Measurements from ENCODE around the gene STOML1. TPM values are rescaled to one million over a fixed set of nuclear protein-coding genes. Genes with fewer than 3 reads are reported as not detected.

Gene STOML1
- total RNA-seq, 4 donors from 2014 or later = 8.1 to 21.7 (median 13.7) TPM

GRCh38 chr15:73951601-73952000, 40.5 kb downstream of the STOML1 start:
- no peaks in the 10 kb centered on the region for H3K9me3 ChIP-seq
- peaks cover 0 to 34% of the 10 kb centered on the region in 2 donors for H3K36me3 ChIP-seq
- peak overlapping the region; percentile 84 to 98 (median 94) for H3K27ac ChIP-seq
- TF ChIP-seq, protein P1, sequence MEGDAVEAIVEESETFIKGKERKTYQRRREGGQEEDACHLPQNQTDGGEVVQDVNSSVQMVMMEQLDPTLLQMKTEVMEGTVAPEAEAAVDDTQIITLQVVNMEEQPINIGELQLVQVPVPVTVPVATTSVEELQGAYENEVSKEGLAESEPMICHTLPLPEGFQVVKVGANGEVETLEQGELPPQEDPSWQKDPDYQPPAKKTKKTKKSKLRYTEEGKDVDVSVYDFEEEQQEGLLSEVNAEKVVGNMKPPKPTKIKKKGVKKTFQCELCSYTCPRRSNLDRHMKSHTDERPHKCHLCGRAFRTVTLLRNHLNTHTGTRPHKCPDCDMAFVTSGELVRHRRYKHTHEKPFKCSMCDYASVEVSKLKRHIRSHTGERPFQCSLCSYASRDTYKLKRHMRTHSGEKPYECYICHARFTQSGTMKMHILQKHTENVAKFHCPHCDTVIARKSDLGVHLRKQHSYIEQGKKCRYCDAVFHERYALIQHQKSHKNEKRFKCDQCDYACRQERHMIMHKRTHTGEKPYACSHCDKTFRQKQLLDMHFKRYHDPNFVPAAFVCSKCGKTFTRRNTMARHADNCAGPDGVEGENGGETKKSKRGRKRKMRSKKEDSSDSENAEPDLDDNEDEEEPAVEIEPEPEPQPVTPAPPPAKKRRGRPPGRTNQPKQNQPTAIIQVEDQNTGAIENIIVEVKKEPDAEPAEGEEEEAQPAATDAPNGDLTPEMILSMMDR (IDR thresholded peaks at IDR 0.05) = no peak
- TF ChIP-seq EP300 (IDR thresholded peaks at IDR 0.05) = no peak
- H3K27me3 ChIP-seq = no peaks in the 10 kb centered on the region
- no peak overlapping the region for H3K4me3 ChIP-seq
- 40 to 46% methylated on average over 4 to 7 of the region's 13 CpGs for WGBS, 2 donors (ENCODE audit: low coverage in 1 of 2)
- no peak for ATAC-seq
- peaks cover 5 to 44% (median 29%) of the 10 kb centered on the region in 3 donors for H3K4me1 ChIP-seq

GRCh38 chr15:73950831-73951561, 41.1 kb downstream of the STOML1 start:
- Histone ChIP-seq H3K27me3 (no peaks in the 10 kb centered on the region), H3K4me3 (no peak overlapping the region), H3K9me3 (no peaks in the 10 kb centered on the region), H3K27ac (peak overlapping the region; percentile 84 to 98 (median 94)), H3K36me3 (peaks cover 0 to 40% of the 10 kb centered on the region in 2 donors), H3K4me1 (peaks cover 5 to 44% (median 29%) of the 10 kb centered on the region in 3 donors)
- WGBS, 2 donors (ENCODE audit: low coverage in 1 of 2) = 2 to 3% methylated on average over 11 to 13 of the region's 15 CpGs
- ATAC-seq = peak; percentile 98
- TF ChIP-seq POLR2A (IDR thresholded peaks at IDR 0.05) = no peak
- TF ChIP-seq, protein P1 (IDR thresholded peaks at IDR 0.05) = peak in 3 of 4 experiments; percentile 74 to 96 (median 83)
- no peak for TF ChIP-seq EP300 (IDR thresholded peaks at IDR 0.05)
- peak; percentile 89 for TF ChIP-seq POLR2AphosphoS5 (IDR thresholded peaks at IDR 0.05)

DNA sequence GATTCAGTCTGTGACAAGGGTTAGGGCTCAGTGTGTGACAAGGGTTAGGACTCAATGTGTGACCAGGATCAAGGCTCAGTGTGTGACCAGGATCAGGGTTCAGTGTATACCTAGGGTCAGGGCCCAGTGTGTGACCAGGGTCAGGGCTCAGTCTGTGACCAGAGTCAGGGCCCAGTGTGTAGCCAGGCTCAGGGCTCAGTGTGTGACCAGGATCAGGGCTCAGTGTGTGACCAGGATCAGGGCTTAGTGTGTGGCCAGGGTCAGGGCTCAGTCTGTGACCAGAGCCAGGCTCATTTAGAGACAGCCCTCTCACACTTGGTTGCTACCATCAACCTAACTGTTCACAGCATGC, 41.6 kb downstream of the STOML1 start:
- peaks cover 5 to 44% (median 29%) of the 10 kb centered on the region in 3 donors for H3K4me1 ChIP-seq
- no peaks in the 10 kb centered on the region for H3K27me3 ChIP-seq
- TF ChIP-seq, protein P1 (IDR thresholded peaks at IDR 0.05) = no peak
- TF ChIP-seq EP300 (IDR thresholded peaks at IDR 0.05) (no peak), POLR2AphosphoS5 (IDR thresholded peaks at IDR 0.05) (no peak), POLR2A (IDR thresholded peaks at IDR 0.05) (no peak)
- H3K4me3 ChIP-seq = no peak overlapping the region
- no peaks in the 10 kb centered on the region for H3K9me3 ChIP-seq
- peak overlapping the region; percentile 84 to 98 (median 94) for H3K27ac ChIP-seq
- H3K36me3 ChIP-seq = peaks cover 0 to 41% of the 10 kb centered on the region in 2 donors
- no peak for ATAC-seq

DNA sequence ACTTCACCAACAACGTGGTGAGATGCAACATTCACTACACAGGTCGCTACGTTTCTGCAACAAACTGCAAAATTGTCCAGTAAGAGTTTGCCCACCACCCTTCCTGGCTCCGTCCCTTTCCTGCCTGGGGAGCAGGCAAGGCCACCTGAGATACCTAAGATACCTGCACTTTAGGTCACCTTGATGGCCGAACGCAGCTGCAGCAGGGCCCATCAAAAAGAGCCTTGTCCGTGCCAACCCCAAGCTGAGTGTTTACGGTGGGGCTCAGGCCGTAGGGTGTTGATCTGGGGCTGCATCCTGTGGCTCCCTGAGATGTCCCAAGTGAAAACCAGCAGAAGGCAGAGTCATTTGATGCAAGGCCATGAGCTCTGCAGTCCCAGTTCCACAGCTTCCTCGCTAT, 42.6 kb downstream of the STOML1 start:
- no peak for ATAC-seq
- Histone ChIP-seq H3K27ac (no peak overlapping the region), H3K4me1 (peaks cover 5 to 51% (median 29%) of the 10 kb centered on the region in 3 donors), H3K27me3 (no peaks in the 10 kb centered on the region), H3K36me3 (peaks cover 0 to 41% of the 10 kb centered on the region in 2 donors), H3K4me3 (no peak overlapping the region), H3K9me3 (no peaks in the 10 kb centered on the region)
- 71 to 88% methylated on average over 3 of the region's 10 CpGs for WGBS, 2 donors (ENCODE audit: low coverage in 1 of 2)
- TF ChIP-seq POLR2A (IDR thresholded peaks at IDR 0.05) (no peak), POLR2AphosphoS5 (IDR thresholded peaks at IDR 0.05) (no peak), EP300 (IDR thresholded peaks at IDR 0.05) (no peak)
- TF ChIP-seq, protein P1 (IDR thresholded peaks at IDR 0.05) = no peak

- no peaks in the 10 kb centered on the region for H3K9me3 ChIP-seq
- WGBS, 2 donors (ENCODE audit: low coverage in 1 of 2) = 75% methylated on average over 4 of the region's 4 CpGs; no CpG with 5 or more reads in 1 of the 2 donors
Measured at GRCh38 chr15:73948982-73949381, 43.1 kb downstream of the STOML1 start.

More at GRCh38 chr15:73948982-73949381, 43.1 kb downstream of the STOML1 start:
- Histone ChIP-seq H3K27ac (no peak overlapping the region), H3K4me1 (peaks cover 5 to 52% (median 29%) of the 10 kb centered on the region in 3 donors), H3K4me3 (no peak overlapping the region), H3K27me3 (no peaks in the 10 kb centered on the region), H3K36me3 (peaks cover 0 to 41% of the 10 kb centered on the region in 2 donors)
- ATAC-seq = no peak
- TF ChIP-seq POLR2A (IDR thresholded peaks at IDR 0.05) (no peak), POLR2AphosphoS5 (IDR thresholded peaks at IDR 0.05) (no peak)
- TF ChIP-seq, protein P1 (IDR thresholded peaks at IDR 0.05) = no peak

Measured in gastroesophageal sphincter (tissue), 4 donors.